NCI-H345 treated with DMSO at 0.1 percent for 48 hours (cell line): ENCODE measurements around the gene CTRB1.

Source experiments
- DNase-seq: peaks from one replicate; lab custom pipeline; 2025; ENCODE audit not compliant: unreplicated experiment; lab: John Stamatoyannopoulos, UW

CTRB1 gene

DNA sequence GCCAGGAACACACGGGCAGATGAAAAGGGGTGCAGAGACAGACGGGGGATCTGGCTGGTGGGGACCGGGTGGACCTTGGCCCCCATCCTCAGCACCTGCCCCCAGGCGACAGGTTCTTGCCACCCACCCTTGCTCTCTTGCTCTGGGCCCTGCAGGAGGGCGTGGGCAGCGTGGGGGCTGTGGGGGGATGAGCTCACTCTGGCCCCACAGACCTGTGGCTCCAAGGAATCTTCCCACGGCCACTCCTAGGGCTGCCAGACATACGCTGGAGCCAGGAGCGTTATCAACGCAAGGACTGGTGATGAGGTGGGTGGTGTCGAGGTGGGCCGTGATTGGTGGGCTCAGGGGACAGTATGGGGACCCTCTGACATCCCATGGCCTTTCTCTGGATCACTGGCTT lies 6.3 kb downstream of the CTRB1 start:
- DNase-seq: no peak

DNA sequence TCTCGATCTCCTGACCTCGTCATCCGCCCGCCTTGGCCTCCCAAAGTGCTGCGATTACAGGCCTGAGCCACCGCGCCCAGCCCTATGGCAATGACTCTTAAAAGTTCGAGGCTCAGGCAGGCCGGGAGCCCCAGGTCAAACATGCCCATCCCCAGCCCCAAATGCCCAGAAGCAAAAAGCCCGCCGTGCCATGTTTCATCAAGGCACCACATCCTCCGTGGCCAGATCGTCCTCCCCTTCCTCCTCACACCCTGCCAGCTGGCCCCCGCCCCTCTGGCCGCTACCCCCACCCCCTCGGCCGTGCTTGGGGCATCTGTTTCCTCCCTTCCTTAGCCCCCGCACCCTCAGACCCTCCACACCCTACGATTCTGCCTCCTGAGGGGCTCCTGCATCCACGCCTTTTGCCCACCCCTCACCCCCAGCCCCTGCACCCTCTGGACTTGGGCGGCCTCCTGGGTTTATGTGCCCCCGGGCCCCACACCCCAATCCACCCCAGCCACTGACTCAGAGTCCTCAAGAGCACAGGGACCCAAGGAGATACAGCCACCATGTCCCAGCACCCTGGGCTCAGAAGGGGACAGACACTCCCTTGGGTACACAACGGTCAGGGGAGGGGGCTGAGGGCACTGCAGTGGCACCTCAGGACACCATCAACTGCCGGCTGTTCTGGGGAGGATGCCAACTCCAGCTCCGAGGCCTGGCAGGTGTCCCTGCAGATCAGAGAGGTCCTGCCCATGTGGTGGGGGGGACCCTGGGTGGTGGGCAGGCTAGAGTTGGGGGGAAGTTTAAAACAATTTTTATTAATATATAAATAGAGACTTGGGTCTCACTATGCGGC lies 7.1 kb downstream of the CTRB1 start:
- no peak for DNase-seq

DNA sequence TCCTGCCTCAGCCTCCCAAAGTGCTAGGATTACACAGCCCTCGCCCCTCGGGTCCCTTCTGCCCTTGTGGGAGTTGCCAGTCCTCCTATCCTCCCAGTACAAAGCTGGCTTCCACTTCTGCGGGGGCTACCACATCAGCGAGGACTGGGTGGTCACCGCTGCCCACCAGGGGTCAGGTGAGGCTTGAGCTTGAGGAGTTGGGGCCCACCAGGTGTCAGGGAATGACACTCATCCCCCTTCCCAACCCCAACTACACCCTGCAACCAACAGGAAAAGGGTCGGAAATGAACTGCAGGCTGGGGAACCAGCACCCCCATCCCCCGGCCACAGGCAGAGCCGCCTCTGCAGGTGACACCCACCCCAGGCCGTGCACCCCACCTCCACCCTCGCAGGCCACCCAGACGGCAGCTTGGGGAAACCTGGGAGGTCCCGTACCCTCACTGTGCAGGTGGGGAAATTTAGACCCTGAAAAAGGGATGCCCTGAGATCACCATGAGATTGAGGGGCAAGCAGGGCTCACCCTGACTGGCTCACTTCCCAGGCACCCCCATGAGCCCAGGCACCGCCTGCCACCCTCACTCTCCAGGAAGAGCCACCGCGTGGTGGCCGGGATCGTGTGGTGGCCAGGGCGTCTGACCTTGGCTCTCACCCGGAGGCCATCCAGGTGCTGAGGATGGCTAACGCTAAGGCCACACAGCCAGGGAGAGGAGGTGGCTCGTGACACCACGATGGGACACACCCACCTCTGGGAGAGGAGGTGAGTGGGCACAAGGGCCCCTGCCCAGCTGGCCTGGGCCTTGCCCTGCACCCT lies 8.0 kb downstream of the CTRB1 start:
- DNase-seq: no peak

DNA sequence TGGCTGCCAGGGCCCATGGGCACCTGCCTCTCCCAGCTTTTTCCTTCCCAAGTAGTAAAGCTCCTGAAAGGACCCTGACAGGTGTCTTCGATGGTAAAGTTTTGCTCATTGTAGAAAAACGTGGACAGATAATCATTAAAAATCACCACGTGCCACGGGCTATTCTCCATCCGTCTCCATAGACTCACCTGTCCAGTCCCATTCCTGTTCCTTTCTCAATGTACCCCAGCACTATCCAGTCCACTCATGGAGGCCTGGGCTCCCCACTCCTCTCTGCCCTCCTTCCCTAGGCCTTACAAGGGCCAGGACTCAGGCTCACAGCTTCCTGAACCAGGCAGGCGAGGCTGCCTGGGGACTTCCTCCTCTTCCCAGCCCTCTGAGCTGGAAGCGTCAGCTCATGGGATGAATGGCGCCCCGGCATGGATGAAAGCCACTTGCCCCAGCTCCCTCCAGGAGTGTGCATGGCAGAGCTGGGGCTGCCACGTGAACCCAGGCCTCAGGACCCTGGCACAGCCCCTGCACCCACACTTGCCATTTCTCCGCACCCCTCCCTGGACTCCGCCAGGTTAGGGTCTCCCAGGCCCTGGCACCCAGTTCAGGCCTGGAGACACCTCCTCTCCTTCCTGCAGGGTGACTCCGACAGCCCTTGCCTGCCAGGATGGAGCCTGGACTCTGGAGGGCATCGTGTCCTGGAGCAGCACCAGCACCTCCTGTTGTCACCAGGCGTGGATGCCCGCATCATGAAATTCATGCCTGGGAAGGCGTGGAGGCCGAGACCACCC lies 8.8 kb downstream of the CTRB1 start:
- DNase-seq: no peak

DNA sequence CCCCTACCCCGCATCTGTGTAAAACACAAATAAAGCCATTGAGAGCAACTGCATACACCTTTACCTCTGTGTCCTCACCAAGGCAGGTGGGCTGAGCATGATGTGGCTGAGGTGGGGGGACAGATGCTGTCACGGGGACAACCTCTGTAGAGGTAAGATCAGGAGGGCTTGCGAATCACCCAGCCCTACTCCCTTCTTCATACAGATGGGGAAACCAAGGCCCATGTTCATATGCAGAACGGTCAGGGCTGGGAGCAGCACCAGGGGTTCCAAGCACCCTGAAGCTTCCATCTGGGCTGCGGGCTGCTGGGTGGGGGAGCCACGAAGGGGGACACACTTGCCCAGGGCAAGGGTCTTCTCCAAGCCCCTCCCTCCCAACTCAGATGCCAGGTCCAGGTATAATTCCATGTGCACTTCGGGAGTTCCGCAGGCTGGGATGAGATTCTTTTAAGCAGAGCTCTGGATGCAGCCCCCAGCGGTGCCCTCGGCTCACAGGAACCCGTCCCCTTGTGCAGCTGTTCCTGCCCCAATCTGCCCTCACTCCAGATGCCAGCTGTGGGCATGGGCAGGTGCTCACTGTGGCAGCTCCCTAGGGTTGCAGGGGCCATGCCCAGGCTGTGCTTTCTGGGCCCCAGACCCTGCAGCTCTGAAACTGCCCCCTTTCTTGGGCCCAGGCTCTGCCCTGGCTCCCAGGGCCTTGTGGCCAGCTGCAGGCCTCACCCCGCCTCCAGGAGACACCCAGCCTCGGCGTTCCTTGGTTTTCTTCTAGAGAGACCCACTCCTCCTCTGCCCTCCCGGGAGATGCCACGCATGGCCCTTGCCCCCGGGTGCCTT lies 9.6 kb downstream of the CTRB1 start:
- no peak for DNase-seq

DNA sequence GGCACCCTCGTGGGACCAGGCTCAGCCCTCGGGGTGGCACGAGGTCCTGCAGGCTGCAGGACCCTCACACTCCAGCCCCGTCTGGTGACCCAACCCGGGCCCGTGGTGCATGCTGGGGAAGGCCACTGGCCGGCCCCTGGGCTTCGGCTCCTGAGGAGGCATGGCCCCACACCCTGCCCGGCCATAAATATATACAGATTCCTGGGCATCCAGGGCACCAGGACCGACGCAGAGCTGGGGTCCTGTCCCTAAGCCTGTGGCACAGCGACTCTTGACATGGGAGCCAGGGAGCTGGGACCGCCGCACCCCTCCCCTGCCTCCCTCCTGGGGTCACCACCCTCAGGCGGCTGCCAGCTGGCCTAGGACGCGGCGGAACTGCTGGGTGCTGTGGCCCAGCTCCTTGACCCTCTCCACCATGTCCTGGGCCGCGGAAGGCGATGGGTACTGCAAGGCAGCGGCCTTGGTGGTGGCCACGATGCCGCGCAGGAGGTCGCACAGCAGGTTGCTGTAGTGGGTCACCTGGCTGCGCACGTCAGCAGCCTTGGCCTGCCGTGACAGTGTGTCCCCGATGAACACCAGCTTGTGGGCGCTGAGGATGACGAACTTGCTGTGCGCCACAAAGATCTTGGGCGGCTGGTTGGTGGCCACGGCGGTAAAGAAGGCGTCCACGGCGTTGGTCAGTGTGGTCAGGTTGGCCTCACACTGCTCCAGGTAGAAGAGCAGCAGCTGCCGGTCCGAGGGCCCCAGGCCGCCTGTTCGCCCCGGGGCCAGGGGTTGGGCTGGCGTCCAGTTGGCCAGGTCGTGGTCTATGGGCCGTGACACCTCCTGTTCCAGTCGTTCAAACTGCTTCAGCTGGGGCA lies 10.6 kb downstream of the CTRB1 start:
- DNase-seq: no peak

DNA sequence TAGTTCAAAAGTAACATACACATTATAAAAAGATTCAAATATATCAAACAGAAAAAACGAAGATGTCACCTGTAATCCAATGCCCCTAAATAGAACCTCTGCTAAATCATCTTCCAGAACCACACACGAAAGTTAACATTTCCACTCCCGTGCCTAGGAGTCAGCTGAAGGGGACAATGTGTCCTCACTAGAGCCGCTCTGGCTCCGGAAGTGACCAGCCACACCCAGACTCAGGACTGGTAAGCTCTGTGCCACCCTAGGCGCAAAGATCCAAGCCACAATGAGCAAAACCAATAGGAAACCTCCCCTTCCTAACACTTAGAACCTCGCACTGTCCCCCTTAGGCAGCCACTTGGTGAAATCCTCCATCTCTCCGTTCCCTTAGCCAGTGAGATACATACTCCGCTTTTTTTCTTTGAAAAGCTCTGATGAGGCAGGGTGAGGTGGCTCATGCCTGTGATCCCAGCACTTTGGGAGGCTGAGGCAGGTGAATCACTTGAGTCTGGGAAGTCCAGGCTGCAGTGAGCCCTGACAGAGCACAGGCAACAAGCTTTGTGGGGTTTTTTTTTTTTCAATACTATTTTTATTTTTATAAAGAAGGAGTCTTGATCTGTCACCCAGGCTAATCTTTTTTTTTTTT lies 11.8 kb downstream of the CTRB1 start:
- no peak for DNase-seq

DNA sequence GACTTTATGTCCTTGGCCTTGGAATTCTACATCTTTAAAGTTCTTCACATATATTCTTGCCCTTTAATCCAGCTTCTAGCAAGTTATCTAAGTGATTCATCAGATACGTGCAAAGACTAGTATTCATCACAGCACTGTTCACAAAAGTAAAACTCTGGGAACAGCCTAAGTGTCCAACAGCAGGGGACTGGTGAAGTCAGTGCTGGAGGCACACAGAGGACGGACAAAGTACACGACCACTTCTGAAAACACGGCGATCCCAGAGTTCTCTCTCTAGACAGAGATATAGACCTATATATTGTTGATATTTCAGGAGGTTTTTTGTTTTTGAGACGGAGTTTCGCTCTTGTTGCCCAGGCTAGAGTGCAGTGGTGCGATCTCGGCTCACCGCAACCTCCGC lies 12.8 kb downstream of the CTRB1 start:
- DNase-seq: no peak

DNA sequence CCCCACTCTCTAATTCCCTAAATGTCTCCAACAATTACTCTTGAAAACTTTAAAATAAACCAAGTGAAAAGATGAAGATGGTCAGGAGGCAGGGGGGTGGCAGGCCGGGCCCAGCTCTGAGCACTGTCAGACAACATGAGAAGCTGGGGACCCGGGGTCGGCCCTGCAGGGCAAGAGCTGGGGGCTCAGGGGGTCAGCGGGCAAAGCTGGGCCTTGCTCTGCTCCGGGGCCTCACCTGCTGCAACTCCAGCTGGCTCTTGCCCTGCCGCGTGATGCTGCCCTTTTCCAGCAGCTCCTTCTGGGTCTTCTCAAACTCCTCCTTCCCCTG lies 14.8 kb downstream of the CTRB1 start:
- no peak for DNase-seq

DNA sequence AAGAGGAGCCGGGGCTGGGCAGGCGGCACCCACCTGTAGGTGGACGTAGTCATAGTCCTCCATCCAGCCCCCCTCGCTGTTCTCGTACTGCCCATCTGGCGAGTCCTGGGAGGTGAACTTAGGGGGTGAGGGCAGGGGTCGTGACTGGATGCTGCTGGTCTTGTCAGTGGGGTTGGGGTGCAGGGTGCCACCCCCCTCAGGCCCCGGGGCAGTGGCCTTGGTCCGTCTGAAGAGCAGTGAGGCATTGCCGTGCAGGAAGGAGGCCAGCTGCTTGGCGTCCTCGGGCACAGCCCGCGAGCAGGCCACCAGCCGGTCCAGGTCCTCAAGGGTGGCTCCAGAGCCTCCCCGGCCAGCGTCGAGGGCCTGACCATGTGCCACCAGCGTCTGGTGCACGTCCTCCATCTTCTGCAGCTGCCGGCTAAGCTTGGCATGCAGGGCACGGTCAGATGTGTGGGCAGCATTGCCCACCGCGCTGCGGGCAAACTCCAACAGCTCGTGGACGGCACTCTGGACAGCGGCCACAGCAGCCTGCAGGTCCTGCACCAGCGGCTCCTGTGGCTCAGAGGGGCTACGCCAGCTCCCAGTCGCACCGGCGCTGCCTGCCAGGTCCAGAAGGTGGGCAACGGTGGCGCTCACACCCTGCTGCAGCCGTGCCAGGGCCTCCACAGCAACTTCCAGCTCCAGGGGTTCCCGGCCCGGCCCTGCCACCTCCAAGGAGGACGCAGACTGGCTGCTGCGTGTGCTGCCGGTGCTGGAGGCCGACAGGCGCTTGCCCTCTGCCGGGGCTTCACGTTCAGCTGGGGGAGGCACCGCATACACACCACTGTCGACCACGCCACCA lies 16.3 kb downstream of the CTRB1 start:
- no peak for DNase-seq

DNA sequence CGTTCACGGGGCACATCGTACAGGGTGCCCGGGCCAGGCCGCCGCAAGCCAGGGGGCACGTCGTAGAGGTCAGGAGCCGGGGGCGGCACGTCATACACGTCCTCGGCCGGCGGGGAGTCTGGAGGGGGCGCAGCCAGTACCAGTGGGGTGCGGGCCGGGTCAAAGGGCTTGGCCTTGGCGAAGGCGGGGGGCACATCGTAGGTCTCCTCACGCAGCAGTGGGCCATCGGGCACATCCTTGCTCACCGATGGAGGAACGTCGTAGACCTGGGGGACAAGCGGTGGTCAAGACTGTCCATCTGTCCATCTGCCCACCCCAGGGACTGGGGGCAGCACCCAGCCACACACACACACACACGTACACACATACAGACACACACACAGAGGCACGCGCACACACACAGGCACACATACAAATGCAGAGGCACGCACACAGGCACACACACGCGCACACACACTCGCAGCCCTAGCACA lies 17.0 kb downstream of the CTRB1 start:
- no peak for DNase-seq

DNA sequence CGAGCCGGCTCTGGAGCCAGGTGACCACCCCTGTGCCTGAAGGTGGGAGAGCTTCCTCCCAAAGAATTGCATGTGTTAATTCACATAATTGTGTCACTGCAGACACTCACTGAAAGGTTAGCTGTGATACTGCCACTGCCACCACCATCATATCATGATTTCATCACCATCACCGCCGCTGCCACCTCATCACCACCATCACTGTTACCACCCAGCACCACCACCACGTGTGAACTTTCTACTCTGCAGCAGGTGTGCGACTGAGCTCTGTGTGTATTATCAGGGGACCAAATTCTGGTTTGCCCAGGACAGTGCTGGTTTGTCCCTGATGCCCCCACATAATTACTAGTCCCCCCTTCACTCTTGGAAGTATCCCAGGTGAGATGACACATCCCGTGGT lies 17.4 kb downstream of the CTRB1 start:
- no peak for DNase-seq

DNA sequence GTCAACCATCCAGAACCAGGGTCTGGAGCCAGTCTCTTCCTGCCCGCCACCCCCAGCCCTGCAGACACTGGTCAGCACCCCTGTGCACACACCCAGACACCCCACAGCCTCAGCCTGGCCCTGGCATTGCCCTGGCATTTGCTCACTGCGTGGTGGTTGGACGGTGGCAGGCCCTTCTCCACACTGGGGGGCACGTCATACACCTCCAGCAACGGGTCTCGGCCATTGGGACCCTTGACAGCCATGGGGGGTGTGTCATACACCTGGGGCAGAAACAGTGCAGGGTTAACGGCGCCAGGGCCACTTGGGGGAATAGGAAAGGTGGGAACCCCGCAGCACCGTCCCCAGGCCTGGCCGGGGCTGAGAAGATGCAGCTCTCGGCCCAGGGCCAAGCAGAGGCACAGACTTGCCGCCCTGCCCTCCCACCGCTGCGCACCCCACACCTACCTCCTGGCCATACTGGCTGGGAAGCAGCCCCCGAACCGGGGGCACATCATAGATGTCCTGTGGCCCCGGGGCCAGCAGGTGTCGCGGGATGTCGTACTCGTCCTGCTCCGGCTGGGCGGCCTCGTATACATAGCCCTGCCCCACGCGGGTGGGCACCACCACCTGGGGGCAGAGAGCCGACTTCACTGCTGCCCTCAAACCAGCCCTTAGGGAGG lies 18.1 kb downstream of the CTRB1 start:
- DNase-seq: no peak

DNA sequence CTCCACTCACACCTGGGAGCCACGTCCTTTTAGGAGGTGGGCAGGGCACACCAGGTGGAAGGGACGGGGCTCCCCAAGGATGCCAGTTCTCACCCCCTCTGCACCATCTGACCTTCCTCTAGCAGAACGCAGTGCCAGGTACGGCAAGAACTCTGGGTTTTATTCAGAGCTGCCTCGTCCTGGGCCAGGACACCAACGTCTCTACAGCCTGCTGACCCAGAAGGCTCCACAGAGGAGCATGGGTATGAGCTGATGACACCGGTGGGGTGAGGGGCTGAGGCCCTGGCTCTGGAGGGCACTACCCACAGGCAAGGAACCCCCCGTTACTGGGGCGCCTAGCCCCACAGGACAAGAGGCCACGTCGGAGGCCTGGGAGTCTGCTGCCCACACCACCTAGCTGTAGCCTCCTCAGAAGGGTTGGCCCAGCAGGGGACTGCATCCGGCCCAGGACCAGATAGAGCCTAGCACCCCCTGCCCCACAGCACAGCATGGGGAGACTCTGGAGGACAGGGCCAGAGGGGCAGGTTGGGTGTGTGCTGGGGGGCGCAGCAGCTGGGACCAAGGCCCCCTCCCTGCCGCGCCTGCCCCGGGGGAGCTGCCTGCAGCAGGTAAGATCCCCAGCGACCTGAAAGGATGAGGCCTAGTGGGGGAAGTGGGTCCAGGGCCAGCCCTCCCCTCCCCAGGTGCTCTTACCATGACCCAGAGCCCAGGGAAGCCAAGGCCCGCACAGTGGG lies 18.8 kb downstream of the CTRB1 start:
- DNase-seq: no peak

DNA sequence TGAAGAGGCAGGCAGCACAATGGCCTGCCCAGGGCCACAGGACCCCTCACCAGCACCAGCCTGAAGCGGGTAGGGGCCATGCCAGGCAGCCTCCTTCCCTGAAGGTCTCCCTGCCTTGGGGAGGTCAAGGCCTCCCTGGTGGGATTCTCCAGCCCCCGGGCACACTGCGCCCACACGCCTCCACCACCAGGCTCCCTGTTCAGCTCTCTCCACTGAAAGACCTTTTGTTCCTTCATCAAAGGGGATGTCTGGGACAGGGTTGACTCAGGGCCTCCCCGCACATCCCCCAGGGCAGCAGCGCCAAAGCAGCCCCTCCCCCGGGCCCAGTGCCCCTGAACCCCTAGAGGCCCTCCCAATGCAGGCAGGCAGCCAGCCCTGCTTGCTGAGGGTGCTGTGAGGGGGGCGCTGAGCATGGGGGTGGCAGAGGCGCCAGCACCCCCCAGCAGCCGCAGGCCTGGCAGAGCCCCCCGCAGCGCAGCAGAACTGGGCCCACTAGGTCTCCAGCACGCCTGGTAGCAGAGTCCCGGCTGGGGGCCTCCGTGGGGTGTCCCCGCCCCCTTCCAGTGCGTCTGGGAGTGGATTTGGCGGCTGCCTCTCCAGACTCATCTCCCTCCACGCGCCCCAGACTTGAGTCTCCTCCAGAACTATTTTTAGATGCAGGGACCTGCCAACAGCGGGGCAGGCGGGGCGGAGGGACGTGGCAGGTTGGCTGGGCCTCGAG lies 19.5 kb downstream of the CTRB1 start:
- no peak for DNase-seq

DNA sequence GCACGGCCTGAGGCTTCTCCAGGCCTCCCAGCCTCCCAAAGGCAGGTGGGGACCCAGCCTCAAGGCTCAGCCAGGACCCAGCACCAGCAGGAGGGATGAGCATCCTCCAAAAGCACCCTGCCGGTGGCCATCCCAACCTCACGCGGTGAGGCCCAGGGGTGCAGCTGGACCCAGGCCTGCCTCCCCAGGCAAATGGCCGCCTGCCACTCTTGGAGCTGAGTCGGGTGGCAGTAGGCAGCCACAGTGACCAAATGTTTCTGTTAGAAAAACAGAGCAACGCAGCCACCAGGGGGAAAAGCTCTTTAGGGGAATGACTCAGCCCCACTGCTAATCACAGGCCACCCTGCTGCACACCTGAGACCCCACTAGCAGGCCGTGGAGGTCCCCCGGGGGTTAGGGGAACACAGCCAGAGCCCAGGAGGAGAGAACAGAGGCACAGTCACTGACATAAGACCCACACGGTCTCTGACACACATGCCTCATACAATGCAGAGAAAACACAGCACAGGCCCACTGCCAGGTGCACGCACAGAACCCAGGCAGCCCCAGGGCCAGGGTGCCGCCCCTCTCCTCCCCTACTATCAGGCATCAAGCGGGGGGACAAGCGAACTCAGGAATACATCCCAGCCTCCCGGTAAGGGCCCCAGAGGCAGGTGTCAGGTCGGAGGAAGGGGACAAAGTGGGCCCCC lies 20.2 kb downstream of the CTRB1 start:
- DNase-seq: no peak
